ENCODE data around the gene FANCC.

FANCC gene

GRCh38 chr9:95265960-95266359 is 51.5 kb downstream of the FANCC start:
- DNase-seq (ENCODE audit: low spot score in 2 of 2), result no peak
- in situ Hi-C loops (cut with MboI; ENCODE audit: low sequenced_read_pairs), result no loop called here
- Histone ChIP-seq H3K4me3 (no peak overlapping the region), H3K27me3 (ENCODE audit: low read depth) (no peaks in the 10 kb centered on the region), H3K4me1 (no peaks in the 10 kb centered on the region; the same call in 1 of the 2 replicates), H3K36me3 (replicated peaks) (no peaks in the 10 kb centered on the region), H3K9me3 (no peaks in the 10 kb centered on the region)

- in situ Hi-C loops (cut with MboI; ENCODE audit: low sequenced_read_pairs), result no loop called here
- Histone ChIP-seq H3K9me3 (no peaks in the 10 kb centered on the region), H3K36me3 (replicated peaks) (no peaks in the 10 kb centered on the region), H3K27me3 (ENCODE audit: low read depth) (no peaks in the 10 kb centered on the region), H3K4me1 (no peaks in the 10 kb centered on the region; the same call in 1 of the 2 replicates), H3K4me3 (no peak overlapping the region)
- no peak for DNase-seq (ENCODE audit: low spot score in 2 of 2)
Measured at GRCh38 chr9:95264954-95265615, 52.4 kb downstream of the FANCC start.

GRCh38 chr9:95261890-95262289 is 55.6 kb downstream of the FANCC start:
- in situ Hi-C loops (cut with MboI; ENCODE audit: low sequenced_read_pairs), result no loop called here
- Histone ChIP-seq H3K4me3 (no peak overlapping the region), H3K36me3 (replicated peaks) (no peaks in the 10 kb centered on the region), H3K4me1 (no peaks in the 10 kb centered on the region), H3K27me3 (ENCODE audit: low read depth) (no peaks in the 10 kb centered on the region), H3K9me3 (no peaks in the 10 kb centered on the region; the same call in 1 of the 2 replicates)
- DNase-seq (ENCODE audit: low spot score in 2 of 2), result no peak

GRCh38 chr9:95250462-95251221 is 66.9 kb downstream of the FANCC start:
- Histone ChIP-seq H3K4me1 (peaks cover 12% of the 10 kb centered on the region; the same call in 1 of the 2 replicates), H3K36me3 (replicated peaks) (no peaks in the 10 kb centered on the region; the same call in none of the 2 replicates), H3K9me3 (no peaks in the 10 kb centered on the region), H3K27me3 (ENCODE audit: low read depth) (no peaks in the 10 kb centered on the region), H3K4me3 (no peak overlapping the region)
- peak in 1 of 2 experiments; percentile 4 for DNase-seq (ENCODE audit: low spot score in 2 of 2)
- in situ Hi-C loops (cut with MboI; ENCODE audit: low sequenced_read_pairs), result no loop called here

GRCh38 chr9:95249986-95250385 is 67.5 kb downstream of the FANCC start:
- DNase-seq (ENCODE audit: low spot score in 2 of 2), result peak in 1 of 2 experiments; percentile 19
- no peaks in the 10 kb centered on the region for H3K27me3 ChIP-seq (ENCODE audit: low read depth)
- peaks cover 12% of the 10 kb centered on the region; the same call in 1 of the 2 replicates for H3K4me1 ChIP-seq
- H3K36me3 ChIP-seq (replicated peaks), result no peaks in the 10 kb centered on the region; the same call in none of the 2 replicates
- H3K4me3 ChIP-seq, result no peak overlapping the region
- in situ Hi-C loops (cut with MboI; ENCODE audit: low sequenced_read_pairs), result no loop called here
- no peaks in the 10 kb centered on the region for H3K9me3 ChIP-seq

GRCh38 chr9:95246547-95246946 is 71.0 kb downstream of the FANCC start:
- Histone ChIP-seq H3K4me3 (no peak overlapping the region), H3K4me1 (peaks cover 12% of the 10 kb centered on the region; the same call in 1 of the 2 replicates), H3K9me3 (no peaks in the 10 kb centered on the region), H3K27me3 (ENCODE audit: low read depth) (no peaks in the 10 kb centered on the region), H3K36me3 (replicated peaks) (no peaks in the 10 kb centered on the region; the same call in none of the 2 replicates)
- in situ Hi-C loops (cut with MboI; ENCODE audit: low sequenced_read_pairs), result no loop called here
- no peak for DNase-seq (ENCODE audit: low spot score in 2 of 2)

GRCh38 chr9:95242613-95243012 is 74.9 kb downstream of the FANCC start:
- H3K27me3 ChIP-seq (ENCODE audit: low read depth), result no peaks in the 10 kb centered on the region
- H3K36me3 ChIP-seq (replicated peaks), result no peaks in the 10 kb centered on the region; the same call in none of the 2 replicates
- no peaks in the 10 kb centered on the region for H3K9me3 ChIP-seq
- in situ Hi-C loops (cut with MboI; ENCODE audit: low sequenced_read_pairs), result no loop called here
- no peak for DNase-seq (ENCODE audit: low spot score in 2 of 2)
- no peaks in the 10 kb centered on the region for H3K4me1 ChIP-seq
- H3K4me3 ChIP-seq, result no peak overlapping the region

- Histone ChIP-seq H3K27me3 (ENCODE audit: low read depth) (no peaks in the 10 kb centered on the region), H3K4me3 (no peak overlapping the region), H3K4me1 (no peaks in the 10 kb centered on the region), H3K9me3 (no peaks in the 10 kb centered on the region), H3K36me3 (replicated peaks) (no peaks in the 10 kb centered on the region; the same call in 1 of the 2 replicates)
- DNase-seq (ENCODE audit: low spot score in 2 of 2), result no peak
- in situ Hi-C loops (cut with MboI; ENCODE audit: low sequenced_read_pairs), result no loop called here
Measured at GRCh38 chr9:95239071-95239470, 78.4 kb downstream of the FANCC start.

- in situ Hi-C loops (cut with MboI; ENCODE audit: low sequenced_read_pairs), result no loop called here
- no peak for DNase-seq (ENCODE audit: low spot score in 2 of 2)
- no peaks in the 10 kb centered on the region for H3K4me1 ChIP-seq
Measured at GRCh38 chr9:95237336-95237735, 80.2 kb downstream of the FANCC start.

GRCh38 chr9:95230046-95230445 is 87.5 kb downstream of the FANCC start:
- no peak for DNase-seq (ENCODE audit: low spot score in 2 of 2)
- H3K27me3 ChIP-seq (ENCODE audit: low read depth), result no peaks in the 10 kb centered on the region
- H3K4me3 ChIP-seq, result no peak overlapping the region
- H3K4me1 ChIP-seq, result peaks cover 1% of the 10 kb centered on the region; the same call in 1 of the 2 replicates
- H3K36me3 ChIP-seq (replicated peaks), result no peaks in the 10 kb centered on the region; the same call in 1 of the 2 replicates
- H3K9me3 ChIP-seq, result no peaks in the 10 kb centered on the region
- in situ Hi-C loops (cut with MboI; ENCODE audit: low sequenced_read_pairs), result no loop called here

More at GRCh38 chr9:95237336-95237735, 80.2 kb downstream of the FANCC start:
- no peaks in the 10 kb centered on the region for H3K9me3 ChIP-seq
- H3K27me3 ChIP-seq (ENCODE audit: low read depth), result no peaks in the 10 kb centered on the region
- H3K4me3 ChIP-seq, result no peak overlapping the region
- no peaks in the 10 kb centered on the region; the same call in 1 of the 2 replicates for H3K36me3 ChIP-seq (replicated peaks)

- Histone ChIP-seq H3K4me1 (peaks cover 6% of the 10 kb centered on the region), H3K9me3 (no peaks in the 10 kb centered on the region), H3K27me3 (ENCODE audit: low read depth) (no peaks in the 10 kb centered on the region), H3K4me3 (no peak overlapping the region), H3K36me3 (replicated peaks) (no peaks in the 10 kb centered on the region; the same call in 1 of the 2 replicates)
- in situ Hi-C loops (cut with MboI; ENCODE audit: low sequenced_read_pairs), result no loop called here
- DNase-seq (ENCODE audit: low spot score in 2 of 2), result no peak
Measured at GRCh38 chr9:95229230-95229915, 88.1 kb downstream of the FANCC start.

- Histone ChIP-seq H3K4me1 (peaks cover 6% of the 10 kb centered on the region), H3K36me3 (replicated peaks) (no peaks in the 10 kb centered on the region), H3K27me3 (ENCODE audit: low read depth) (no peaks in the 10 kb centered on the region), H3K9me3 (no peaks in the 10 kb centered on the region), H3K4me3 (no peak overlapping the region)
- DNase-seq (ENCODE audit: low spot score in 2 of 2), result no peak
- in situ Hi-C loops (cut with MboI; ENCODE audit: low sequenced_read_pairs), result no loop called here
Measured at GRCh38 chr9:95226921-95227320, 90.6 kb downstream of the FANCC start.

GRCh38 chr9:95225726-95226106 is 91.8 kb downstream of the FANCC start:
- Histone ChIP-seq H3K27me3 (ENCODE audit: low read depth) (no peaks in the 10 kb centered on the region), H3K36me3 (replicated peaks) (no peaks in the 10 kb centered on the region), H3K4me3 (no peak overlapping the region), H3K4me1 (peaks cover 6% of the 10 kb centered on the region), H3K9me3 (no peaks in the 10 kb centered on the region)
- in situ Hi-C loops (cut with MboI; ENCODE audit: low sequenced_read_pairs), result no loop called here
- no peak for DNase-seq (ENCODE audit: low spot score in 2 of 2)

All from HAP-1 (cell line).